IgD-negative memory B cell (primary cell): ENCODE measurements around the gene LAMA5. TPM values are rescaled to one million over a fixed set of nuclear protein-coding genes. Genes with fewer than 3 reads are reported as not detected.
A peak's percentile ranks its signal among the peaks of the same experiment; 100 is the strongest.

Experiments used
- H3K27ac Mint-ChIP-seq, 3 donors: one replicate each; pipeline ENCODE4 v1.8.0; 2020 to 2022; ENCODE audit warnings: mild to moderate bottlenecking in 3 of 3, mixed read lengths in 3 of 3, moderate library complexity in 1 of 3
- H3K27me3 Mint-ChIP-seq: one replicate; pipeline ENCODE4 v1.8.0; 2021; ENCODE audit warnings: mixed read lengths
- H3K36me3 Mint-ChIP-seq: one replicate; pipeline ENCODE4 v1.8.0; 2020; ENCODE audit warnings: mild to moderate bottlenecking, mixed read lengths
- H3K4me1 Mint-ChIP-seq, 3 donors: one replicate each; pipeline ENCODE4 v1.8.0; 2020 to 2022; ENCODE audit warnings: mixed read lengths in 3 of 3, mild to moderate bottlenecking in 1 of 3
- H3K4me3 Mint-ChIP-seq, 4 donors: one replicate each; pipeline ENCODE4 v1.8.0; 2020 to 2022; ENCODE audit warnings: mild to moderate bottlenecking in 4 of 4, mixed read lengths in 4 of 4, moderate library complexity in 3 of 4
- H3K9me3 Mint-ChIP-seq, 3 donors: one replicate each; pipeline ENCODE4 v1.8.0; 2020 to 2021; ENCODE audit warnings: mixed read lengths in 3 of 3, mild to moderate bottlenecking in 1 of 3
- polyA plus RNA-seq: library from polyadenylated mRNA; unstranded; fragments of 300-500 nt; fragmentation: Illumina TruSeq; gene quantifications from one replicate; pipeline ENCODE4 v1.2.3, GENCODE V29; 2021

LAMA5 gene
- polyA plus RNA-seq, 1 donor from 2014 or later = 10.1 TPM

GRCh38 chr20:62372042-62372993 is 5.2 kb upstream of the LAMA5 start:
- H3K27ac Mint-ChIP-seq = peak overlapping the region in 1 of 3 donors; percentile 13
- peaks cover 0 to 5% (median 2%) of the 10 kb centered on the region in 3 donors for H3K4me1 Mint-ChIP-seq
- no peaks in the 10 kb centered on the region for H3K9me3 Mint-ChIP-seq
- no peaks in the 10 kb centered on the region for H3K36me3 Mint-ChIP-seq
- no peak overlapping the region for H3K4me3 Mint-ChIP-seq
- H3K27me3 Mint-ChIP-seq = peaks cover 14% of the 10 kb centered on the region

DNA sequence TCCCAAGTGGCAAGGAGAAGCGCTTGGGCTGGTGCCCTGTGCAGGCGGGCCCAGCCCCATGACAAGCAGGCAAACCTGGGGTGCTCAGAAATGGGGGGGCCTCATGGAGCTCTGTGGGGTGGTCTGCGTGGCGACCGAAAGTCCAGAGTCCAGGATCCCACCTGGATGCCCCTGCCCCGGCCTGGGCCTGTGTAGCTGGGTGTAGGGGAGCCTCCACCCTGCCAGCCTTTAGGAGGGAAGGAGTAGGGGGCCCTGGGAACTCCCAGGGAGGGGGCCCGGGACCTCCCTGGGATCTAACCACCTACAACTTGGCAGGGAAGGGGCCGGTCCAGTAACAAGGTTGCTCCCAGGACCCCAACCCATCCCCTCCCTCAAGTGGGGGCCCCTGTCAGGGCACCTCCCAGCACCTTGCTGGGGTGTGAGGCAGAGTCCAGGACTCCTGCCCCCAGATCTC is 4.5 kb upstream of the LAMA5 start:
- Mint-ChIP-seq H3K27ac (no peak overlapping the region), H3K27me3 (peaks cover 14% of the 10 kb centered on the region)

DNA sequence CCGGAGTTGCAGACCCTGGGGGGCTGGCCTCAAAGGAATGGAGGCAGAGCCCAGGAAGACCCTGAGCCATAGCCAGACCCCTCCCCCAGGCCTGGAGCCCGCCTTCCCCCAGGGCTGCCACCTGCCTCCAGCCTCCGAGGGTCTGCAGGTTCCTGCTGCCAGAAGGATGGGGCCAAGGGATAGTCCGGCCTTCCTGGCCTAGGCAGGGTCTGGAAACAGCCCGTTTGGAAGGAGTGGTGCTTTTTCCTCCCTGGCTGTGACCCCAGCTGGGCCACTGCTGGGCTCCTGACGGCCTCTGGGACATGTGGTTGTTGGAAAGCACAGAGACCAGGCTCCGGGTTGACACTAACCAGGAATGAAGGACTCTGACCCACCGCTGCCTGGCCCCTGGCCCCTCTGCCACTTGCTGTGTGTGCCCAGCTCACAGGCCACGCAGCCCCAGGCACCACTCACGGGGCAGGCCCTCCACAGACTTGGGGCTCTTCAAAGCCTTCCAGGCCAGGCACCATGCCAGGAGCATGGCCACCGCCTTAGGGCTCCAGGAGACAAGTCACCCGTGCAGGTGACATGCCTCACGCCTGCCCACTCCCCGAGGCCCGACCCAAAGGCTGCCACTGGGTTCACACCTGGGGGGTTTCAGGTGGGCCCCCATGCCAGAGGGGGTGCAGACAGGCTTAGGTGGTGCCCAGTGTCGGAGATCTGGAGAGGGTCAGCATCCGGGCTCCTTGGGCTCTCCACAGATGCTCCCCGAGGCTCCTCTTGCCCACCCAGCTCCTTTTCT is 3.9 kb upstream of the LAMA5 start:
- Mint-ChIP-seq H3K27me3 (peaks cover 14% of the 10 kb centered on the region), H3K36me3 (no peaks in the 10 kb centered on the region), H3K9me3 (no peaks in the 10 kb centered on the region), H3K4me1 (peaks cover 0 to 5% (median 2%) of the 10 kb centered on the region in 3 donors), H3K4me3 (no peak overlapping the region), H3K27ac (no peak overlapping the region)

More for the DNA sequence above, 4.5 kb upstream of the LAMA5 start:
- Mint-ChIP-seq H3K9me3 (no peaks in the 10 kb centered on the region), H3K4me1 (peaks cover 0 to 5% (median 2%) of the 10 kb centered on the region in 3 donors), H3K36me3 (no peaks in the 10 kb centered on the region), H3K4me3 (no peak overlapping the region)

DNA sequence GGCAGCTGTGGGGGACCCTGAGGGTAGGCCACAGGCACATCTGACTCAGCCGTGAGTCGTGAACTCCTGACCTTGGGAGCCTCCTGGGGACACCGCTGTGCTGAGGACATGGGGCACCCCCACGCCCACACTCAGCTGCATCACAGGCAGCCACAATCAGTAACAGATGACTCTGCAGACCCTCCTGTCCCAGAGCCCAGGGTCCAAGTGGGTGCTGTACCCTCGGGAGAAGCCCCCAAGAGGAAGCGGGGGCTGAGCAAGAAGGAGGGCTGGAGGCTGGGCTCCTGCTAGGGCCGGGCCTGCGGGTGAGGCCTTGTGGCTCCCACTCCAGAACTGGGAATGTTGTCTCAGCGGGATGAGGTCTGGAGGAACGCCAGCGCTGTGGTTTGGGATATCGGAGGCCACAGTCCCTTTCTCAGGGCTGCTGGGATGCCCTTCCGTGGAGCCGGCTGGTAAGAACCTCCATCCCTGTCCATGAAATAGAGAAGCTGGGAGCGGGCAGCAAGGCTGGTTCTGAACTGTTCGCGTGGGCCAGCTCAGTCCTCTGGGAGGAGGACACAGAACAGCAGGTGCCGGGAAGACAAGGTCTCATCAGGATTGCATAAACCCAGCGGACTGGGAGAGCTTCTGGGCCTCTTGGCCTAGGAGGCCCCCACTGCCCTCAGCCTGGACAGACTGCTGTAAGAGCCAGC is 3.1 kb upstream of the LAMA5 start:
- Mint-ChIP-seq H3K9me3 (no peaks in the 10 kb centered on the region), H3K36me3 (no peaks in the 10 kb centered on the region), H3K4me1 (peaks cover 2 to 5% (median 4%) of the 10 kb centered on the region in 3 donors), H3K27me3 (peaks cover 14% of the 10 kb centered on the region), H3K27ac (no peak overlapping the region), H3K4me3 (no peak overlapping the region)

DNA sequence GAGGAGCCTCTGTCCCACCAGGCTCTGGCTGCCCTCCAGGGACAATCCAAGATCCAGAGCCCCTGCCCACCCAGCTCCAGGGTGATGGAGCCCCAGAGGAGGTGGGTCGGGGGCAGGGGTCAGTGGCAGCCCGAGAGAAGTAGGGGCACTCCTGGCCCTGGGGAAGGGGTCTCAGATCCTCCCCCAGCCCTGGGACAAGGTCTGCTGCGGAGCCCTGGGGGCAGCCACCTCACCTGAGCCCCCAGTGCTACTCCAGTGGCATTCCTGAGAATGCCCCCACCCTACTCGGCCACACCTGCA is 2.7 kb upstream of the LAMA5 start:
- Mint-ChIP-seq H3K27ac (no peak overlapping the region), H3K4me3 (no peak overlapping the region), H3K36me3 (no peaks in the 10 kb centered on the region), H3K4me1 (peaks cover 2 to 8% (median 5%) of the 10 kb centered on the region in 3 donors), H3K27me3 (peaks cover 14% of the 10 kb centered on the region), H3K9me3 (no peaks in the 10 kb centered on the region)

DNA sequence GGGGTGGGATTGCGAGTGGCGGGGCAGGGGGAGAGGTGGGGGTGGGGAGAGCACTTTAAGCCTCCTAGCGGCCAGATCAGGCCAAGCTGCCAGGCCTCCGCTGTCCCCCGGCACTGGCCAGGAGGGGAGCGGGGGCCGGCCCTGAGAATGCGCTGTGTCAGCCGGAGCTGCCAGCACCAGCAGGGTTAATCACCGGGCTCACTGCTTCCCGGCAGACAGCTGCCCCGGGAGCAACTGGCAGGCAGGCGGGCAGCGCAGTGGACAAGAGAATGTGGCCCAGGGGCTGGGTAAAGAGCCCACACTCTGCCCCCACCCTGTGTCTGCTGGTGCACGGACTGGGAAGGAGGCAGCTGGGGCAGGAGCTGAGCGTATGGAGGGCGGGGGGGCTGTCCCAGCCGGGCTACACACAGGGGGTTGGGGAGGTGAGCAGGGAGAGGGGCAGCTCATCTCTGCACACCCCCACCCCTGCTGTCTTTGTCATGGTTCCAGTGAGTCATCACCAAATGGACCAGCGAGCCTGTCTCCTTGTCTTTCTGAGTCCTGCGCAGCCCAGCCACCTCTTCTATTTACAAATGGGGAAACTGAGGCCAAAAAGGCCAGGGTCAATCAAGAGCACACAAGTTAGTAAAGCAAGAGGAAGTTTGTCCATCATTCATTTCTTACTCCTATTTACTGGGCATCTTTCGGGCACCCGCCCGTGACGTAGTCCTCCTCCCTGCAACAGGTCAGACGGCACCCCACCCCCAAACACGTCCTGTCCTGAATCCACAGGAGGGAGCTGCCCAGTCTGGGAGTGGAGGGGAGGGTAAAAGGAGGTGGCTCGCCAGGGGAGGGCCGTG is 2.1 kb upstream of the LAMA5 start:
- H3K36me3 Mint-ChIP-seq = no peaks in the 10 kb centered on the region
- H3K27ac Mint-ChIP-seq = peak overlapping the region in 1 of 3 donors; percentile 45
- H3K27me3 Mint-ChIP-seq = peaks cover 14% of the 10 kb centered on the region
- peaks cover 1 to 9% (median 2%) of the 10 kb centered on the region in 3 donors for H3K4me1 Mint-ChIP-seq
- H3K9me3 Mint-ChIP-seq = no peaks in the 10 kb centered on the region
- peak overlapping the region in 2 of 4 donors; percentile 68 to 77 for H3K4me3 Mint-ChIP-seq

- Mint-ChIP-seq H3K4me3 (peak overlapping the region; percentile 77 to 93 (median 84)), H3K4me1 (peaks cover 0 to 10% (median 2%) of the 10 kb centered on the region in 3 donors), H3K27me3 (peaks cover 14% of the 10 kb centered on the region), H3K9me3 (no peaks in the 10 kb centered on the region), H3K27ac (no peak overlapping the region), H3K36me3 (no peaks in the 10 kb centered on the region)
Observed at GRCh38 chr20:62368392-62368975, 1.4 kb upstream of the LAMA5 start.

GRCh38 chr20:62367633-62368391 is 700 bp upstream of the LAMA5 start:
- H3K9me3 Mint-ChIP-seq = no peaks in the 10 kb centered on the region
- H3K4me1 Mint-ChIP-seq = peaks cover 0 to 10% (median 2%) of the 10 kb centered on the region in 3 donors
- H3K36me3 Mint-ChIP-seq = no peaks in the 10 kb centered on the region
- H3K27ac Mint-ChIP-seq = no peak overlapping the region
- H3K27me3 Mint-ChIP-seq = peaks cover 14% of the 10 kb centered on the region
- peak overlapping the region; percentile 77 to 93 (median 84) for H3K4me3 Mint-ChIP-seq

DNA sequence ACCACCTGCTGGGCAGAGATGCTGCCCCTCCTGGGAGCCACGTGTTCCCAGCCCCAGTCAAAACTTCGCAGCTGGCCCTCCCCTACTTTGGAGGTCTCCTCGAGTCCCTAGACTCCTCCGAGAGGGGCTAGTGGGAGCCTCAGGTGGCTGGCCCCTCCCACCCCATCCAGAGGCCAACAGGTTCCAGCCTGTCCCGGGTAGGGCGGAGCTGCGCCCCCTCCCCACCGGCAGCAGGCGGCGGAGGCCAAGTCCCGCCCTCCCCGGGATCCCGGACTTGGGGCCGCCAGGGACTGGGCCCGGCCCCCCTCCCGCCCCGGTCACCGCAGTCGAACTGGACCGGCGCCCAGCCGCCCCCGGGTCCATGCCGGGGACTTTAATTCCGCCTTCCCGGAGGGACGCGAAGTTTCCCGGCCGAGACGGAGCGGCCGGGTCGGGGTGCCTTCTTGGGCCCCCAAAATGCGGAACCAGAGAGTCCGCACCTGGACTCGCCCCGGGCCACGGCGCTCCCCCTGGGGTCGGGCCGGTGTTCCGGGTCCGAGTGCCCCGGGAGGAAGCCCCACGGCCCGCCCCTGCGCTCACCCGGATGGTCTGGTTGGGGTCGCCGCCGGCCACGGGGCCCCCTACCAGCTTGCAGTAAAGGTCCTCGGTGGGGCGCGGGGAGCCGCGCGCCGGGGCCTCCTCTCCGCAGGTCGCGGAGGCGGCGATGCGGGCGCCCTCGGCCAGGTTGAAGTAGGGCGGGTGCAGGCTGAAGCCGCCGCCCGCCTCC is 559 bp downstream of the LAMA5 start:
- Mint-ChIP-seq H3K36me3 (no peaks in the 10 kb centered on the region), H3K27me3 (peaks cover 14% of the 10 kb centered on the region), H3K4me1 (peaks cover 0 to 10% (median 2%) of the 10 kb centered on the region in 3 donors), H3K27ac (no peak overlapping the region), H3K4me3 (peak overlapping the region; percentile 52 to 84 (median 72)), H3K9me3 (no peaks in the 10 kb centered on the region)

DNA sequence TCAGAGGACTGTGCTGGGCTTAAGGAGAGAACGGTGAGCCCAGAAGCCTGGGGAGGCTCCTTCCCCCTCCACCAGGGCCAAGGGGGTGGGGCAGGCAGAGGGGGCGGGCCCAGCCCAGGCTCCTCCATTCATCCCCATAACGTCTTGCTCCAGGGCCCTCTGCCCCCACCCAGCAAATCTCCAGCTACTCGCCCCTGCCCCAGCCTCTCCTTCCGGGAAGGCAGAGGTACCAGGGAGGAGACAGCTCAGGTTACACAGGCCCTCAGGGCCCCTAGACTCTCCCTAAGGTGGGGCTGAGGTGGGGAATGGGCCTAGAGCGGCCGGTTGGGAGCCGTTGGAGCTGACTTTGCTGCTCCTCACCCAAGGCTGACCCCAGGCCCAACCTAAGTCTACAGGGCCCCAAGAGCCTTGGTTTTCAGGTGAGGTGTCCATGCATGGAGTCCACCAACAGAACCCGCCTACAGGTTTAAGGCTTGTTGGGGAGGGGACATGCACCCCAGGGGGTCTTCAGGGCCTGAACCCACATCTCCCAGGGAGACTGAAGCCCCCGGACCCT is 1.2 kb downstream of the LAMA5 start:
- H3K4me3 Mint-ChIP-seq = peak overlapping the region; percentile 52 to 84 (median 70)
- peaks cover 0 to 10% (median 2%) of the 10 kb centered on the region in 3 donors for H3K4me1 Mint-ChIP-seq
- H3K27me3 Mint-ChIP-seq = peaks cover 13% of the 10 kb centered on the region
- peak overlapping the region in 1 of 3 donors; percentile 77 for H3K27ac Mint-ChIP-seq
- no peaks in the 10 kb centered on the region for H3K9me3 Mint-ChIP-seq
- H3K36me3 Mint-ChIP-seq = no peaks in the 10 kb centered on the region

GRCh38 chr20:62364911-62365736 is 2.0 kb downstream of the LAMA5 start:
- peak overlapping the region; percentile 55 to 76 (median 67) for H3K4me3 Mint-ChIP-seq
- H3K9me3 Mint-ChIP-seq = no peaks in the 10 kb centered on the region
- peak overlapping the region in 1 of 3 donors; percentile 77 for H3K27ac Mint-ChIP-seq
- no peaks in the 10 kb centered on the region for H3K36me3 Mint-ChIP-seq
- peaks cover 0 to 10% (median 2%) of the 10 kb centered on the region in 3 donors for H3K4me1 Mint-ChIP-seq
- peaks cover 10% of the 10 kb centered on the region for H3K27me3 Mint-ChIP-seq
